Measurements from ENCODE around the gene IGF1R.

IGF1R gene

DNA sequence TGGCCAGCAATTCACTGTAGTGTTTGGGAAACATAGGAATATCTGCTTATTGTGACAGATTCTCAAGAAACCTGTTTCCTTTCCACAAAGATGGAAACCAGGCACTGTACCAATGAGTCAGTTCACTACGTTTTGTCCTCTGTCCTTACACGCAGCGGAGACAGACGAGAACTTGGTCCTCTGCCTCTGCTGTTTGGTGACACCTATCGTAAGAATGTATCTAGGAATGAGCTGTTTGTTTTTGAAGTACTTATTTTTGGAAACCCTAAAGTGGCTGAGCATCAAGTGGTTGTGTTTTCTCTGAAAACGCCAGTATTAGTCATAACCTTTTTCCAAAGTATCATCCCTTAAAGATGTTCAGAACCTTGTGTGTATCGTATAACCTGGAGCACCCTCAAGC lies 266.3 kb downstream of the IGF1R start:
- DNase-seq (ENCODE audit: low spot score) = no peak

GRCh38 chr15:98916826-98917225 lies 268.5 kb downstream of the IGF1R start:
- DNase-seq (ENCODE audit: low spot score) = no peak

DNA sequence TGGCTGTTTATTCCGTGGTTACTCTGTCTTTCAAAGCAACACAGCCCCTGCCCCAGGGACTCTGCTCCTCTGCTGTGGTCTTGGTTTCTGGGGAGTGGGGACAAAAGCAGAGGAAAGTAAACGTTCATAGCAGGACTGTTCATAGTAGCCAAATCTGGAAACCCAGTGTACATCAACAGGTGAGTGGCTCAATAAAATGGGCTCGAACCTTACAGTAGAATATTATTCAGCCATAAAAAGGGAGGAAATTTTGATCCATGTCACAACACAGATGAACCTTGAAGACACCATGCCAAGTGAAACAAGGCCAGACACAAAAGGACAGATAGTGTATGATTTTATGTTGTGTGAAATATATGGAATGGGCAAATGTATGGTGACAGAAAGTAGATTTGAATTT lies 269.1 kb downstream of the IGF1R start:
- DNase-seq (ENCODE audit: low spot score) = no peak

DNA sequence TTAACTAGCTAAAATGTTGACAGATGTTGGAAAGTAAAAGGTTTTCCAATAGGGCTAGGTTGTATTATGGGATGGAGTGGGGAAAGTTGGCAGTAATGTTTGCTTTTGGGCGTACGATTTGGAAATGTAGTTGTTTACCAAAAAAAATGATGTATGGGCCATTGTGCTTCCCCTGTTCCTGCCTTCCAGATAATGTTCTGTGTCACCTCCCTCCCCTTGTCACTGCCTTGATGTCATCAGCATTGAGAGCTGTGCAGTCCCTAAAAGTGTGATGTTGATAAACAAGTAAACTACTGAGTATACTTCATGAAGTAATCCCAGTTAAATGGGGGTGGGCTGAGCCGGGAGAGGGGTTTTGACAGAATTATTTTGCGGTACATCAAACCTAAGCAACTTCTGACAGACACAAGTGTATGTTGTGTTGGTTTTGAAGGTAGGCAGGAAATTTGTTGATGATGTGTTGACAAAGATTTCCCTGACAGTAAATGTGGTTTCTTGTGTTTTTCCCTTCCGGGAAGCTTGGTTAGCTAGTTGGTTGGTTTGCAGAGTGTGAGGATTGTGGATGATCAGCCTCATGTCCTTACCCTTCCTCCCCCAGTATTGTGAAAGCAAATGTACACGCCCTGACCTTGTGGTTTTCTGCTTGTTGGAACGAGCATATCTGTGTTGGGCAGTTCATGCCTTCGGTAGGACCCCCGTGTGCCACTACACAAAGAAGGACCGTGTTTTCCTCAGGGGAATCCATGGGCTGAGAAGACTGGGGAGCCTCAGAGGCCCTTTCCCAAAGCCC lies 271.9 kb downstream of the IGF1R start:
- no peak for DNase-seq (ENCODE audit: low spot score)

DNA sequence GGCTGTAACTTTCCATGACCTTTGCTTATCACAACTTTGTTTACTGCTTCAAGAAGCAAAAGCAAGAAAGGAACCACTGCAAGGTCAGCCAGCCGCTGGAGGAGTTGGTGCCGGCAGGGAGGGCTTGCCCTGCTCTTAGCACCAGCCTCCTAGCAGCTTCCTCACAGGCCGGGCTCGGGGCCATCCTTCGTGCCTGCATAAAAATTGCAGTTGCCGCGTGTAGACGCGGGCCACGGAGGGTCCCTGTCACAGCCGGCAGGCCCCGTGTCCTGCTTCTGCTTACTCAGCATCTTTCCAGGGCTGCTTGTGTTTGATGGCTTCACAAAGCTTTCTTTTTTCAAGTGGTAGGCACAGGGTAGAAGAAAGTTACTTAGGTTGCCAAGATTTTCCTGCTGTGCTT lies 274.8 kb downstream of the IGF1R start:
- no peak for DNase-seq (ENCODE audit: low spot score)

DNA sequence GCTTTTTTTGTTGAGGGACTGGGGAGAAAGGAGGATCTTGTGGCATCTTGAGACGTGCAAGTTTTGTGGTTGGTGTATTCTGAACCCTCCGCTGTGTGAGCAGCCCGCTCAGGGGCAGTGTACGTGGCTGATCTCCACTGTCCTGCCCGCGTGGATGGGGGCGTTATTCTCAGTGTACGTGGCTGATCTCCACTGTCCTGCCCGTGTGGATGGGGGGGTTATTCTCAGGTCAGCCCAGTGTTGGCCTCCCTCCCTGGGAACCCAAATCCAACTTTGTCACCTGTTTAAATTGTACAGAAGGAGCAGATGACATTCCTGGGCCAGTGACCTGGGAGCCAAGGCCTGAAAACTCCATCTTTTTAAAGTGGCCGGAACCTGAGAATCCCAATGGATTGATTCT lies 275.2 kb downstream of the IGF1R start:
- no peak for DNase-seq (ENCODE audit: low spot score)

GRCh38 chr15:98924401-98925049 lies 276.2 kb downstream of the IGF1R start:
- no peak for DNase-seq (ENCODE audit: low spot score)

DNA sequence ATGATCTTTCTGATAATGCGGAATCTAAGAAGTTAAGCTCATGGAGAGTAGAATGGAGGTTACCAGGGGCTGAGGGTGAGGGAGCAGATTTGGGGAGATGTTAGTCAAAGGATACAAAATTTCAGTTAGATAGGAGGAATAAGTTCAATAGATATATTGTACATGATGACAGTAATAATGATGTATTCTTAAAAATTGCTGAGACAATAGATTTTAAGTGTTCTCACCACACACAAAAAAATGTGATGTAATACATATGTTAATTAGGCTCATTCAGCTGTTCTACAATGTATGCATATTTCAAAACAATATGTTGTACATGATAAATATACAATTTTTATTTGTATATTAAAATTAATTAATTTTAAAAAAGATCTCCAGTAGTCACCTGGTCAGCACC lies 277.9 kb downstream of the IGF1R start:
- DNase-seq (ENCODE audit: low spot score) = no peak

DNA sequence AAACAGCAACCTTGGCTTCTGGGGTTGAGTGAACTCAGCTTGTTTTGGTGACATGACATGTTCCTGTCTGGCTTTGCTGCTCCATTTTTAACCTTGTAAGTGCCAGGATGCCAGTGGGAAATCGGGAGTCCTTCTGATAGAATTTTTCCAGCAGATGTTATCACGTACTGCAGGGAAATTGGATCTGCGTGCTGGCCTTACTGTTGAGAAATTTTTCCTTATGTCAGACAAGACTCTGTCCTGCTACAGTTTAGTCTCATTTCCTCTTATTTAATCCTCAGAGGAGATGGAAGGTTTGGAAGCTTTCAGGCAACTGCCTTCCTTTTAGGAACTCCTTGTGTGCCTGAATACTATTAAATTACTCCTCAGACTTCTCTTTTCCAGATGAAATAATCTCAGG lies 278.7 kb downstream of the IGF1R start:
- no peak for DNase-seq (ENCODE audit: low spot score)

- DNase-seq (ENCODE audit: low spot score) = no peak
Measured at GRCh38 chr15:98927996-98928395, 279.7 kb downstream of the IGF1R start.

DNA sequence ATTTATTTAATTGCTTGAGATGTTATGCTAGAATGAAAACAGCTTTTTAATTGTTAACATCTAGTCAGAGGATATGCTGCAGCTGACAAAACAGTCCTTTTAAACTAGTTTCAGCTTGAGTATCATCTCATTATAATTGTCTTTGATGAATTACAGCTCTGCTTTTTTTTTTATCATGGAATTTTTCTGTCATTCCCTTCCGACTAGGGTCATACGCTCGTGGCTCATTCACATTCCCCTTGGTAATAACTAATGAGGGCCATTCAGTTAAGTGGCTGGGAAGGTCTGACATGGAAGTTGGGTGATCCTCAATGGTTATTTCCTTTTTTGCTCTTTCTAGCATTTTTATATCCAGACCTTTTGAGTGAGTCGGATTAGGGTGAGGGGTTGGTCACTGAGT lies 282.2 kb downstream of the IGF1R start:
- DNase-seq (ENCODE audit: low spot score) = no peak

- DNase-seq (ENCODE audit: low spot score) = no peak
Measured at GRCh38 chr15:98931004-98931403, 282.7 kb downstream of the IGF1R start.

DNA sequence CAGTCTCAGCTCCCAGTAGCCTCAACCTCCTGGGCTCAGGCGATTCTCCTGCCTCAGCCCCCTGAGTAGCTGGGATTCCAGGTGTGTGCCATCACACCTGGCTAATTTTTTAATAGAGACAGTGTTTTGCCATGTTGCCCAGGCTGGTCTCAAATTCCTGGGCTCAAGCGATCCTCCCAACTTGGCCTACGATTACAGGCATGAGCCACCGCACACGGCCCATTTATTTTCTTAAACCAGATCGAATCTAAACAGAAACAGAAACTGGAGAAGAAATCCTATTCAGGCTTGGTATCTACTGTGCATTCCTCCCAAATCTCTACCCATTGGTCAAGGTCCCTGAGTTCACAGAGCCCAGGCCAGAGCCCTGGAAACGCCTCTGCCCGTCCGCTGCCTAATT lies 285.1 kb downstream of the IGF1R start:
- DNase-seq (ENCODE audit: low spot score) = no peak

GRCh38 chr15:98935736-98936135 lies 287.4 kb downstream of the IGF1R start:
- no peak for DNase-seq (ENCODE audit: low spot score)

DNA sequence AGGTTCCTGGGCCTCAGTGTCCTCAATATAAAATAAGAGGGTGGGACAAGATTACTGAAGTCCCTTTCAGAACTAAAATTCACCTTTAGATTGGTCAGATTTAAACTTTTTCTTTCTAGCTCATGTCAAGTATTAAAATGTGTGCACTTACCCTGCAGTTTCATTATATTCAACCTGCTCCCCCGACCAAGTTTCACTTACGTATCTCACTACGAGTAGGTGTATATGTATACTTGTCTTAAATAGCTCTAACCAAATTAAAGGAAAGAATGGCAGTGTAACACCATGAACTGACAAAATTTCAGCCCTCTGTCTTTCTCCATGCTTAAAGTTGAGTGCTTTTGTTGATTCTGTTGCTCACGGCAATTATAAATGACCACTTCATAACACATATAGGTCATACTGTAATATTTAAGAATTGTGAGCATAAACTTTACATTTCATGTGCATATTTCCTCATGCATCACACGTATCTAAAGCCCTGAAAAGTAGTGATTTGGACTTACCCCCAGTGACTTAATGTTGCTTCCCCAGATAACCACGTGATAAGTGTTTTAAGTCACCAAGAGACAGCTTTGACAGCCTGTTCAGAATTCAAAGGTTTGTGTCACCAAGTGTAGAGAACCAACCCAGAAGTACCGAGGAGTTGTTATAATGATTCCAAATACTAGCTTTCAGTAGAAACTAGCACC lies 289.2 kb downstream of the IGF1R start:
- no peak for DNase-seq (ENCODE audit: low spot score)

- DNase-seq (ENCODE audit: low spot score) = no peak
Measured at GRCh38 chr15:98938105-98938417, 289.7 kb downstream of the IGF1R start.

DNA sequence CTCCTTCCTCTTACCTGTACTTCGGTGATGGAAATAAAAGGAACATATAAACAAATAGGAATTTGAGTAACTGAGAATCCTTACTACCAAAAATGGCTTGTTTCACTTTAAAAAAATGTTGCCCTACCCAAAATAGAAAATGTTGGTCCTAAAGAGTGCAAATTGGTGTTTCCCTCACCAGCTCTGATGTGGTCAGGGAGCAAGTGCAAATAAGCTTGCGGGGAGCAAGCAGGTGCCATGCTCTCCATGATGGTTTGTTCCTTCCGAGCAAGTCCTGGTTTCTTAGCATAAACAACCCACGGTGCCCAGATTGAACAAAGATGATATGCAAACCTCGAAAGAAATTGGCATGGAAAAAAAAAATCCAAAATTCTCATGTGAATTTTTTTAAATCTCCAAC lies 290.5 kb downstream of the IGF1R start:
- DNase-seq (ENCODE audit: low spot score) = no peak

GRCh38 chr15:98939311-98940080 lies 291.2 kb downstream of the IGF1R start:
- DNase-seq (ENCODE audit: low spot score) = no peak

DNA sequence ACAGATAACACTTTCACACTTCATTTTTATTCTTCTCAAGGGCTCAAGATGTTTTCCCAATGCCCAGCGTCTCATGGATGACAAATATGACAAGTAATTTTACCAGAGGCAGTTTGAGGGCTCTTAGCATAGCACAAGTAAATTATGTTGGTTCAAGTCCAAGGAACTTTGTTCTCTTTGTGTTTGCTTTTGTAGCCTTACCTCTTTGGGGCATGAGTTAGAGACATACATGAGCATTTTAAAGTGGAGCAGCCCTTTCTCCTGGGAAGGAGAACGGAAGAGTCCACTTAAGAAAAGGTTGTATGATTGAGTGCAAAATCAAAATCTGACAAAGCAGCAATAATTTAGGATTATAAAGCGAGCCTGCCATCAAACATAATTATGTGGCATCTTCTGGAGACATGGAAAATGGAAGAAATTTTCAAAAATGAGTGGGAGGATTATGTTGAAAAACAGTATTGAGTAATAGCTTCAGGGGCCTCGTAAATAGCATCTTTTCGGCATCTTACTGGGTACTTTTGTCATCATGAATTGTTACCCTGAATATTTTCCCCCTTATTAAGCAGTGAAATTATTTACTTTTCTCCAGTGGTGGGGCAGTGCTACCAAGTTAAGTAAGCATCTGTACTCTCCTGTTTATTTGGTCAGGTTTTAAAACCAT lies 293.4 kb downstream of the IGF1R start:
- no peak for DNase-seq (ENCODE audit: low spot score)

- no peak for DNase-seq (ENCODE audit: low spot score)
Measured at GRCh38 chr15:98942431-98942830, 294.1 kb downstream of the IGF1R start.

DNA sequence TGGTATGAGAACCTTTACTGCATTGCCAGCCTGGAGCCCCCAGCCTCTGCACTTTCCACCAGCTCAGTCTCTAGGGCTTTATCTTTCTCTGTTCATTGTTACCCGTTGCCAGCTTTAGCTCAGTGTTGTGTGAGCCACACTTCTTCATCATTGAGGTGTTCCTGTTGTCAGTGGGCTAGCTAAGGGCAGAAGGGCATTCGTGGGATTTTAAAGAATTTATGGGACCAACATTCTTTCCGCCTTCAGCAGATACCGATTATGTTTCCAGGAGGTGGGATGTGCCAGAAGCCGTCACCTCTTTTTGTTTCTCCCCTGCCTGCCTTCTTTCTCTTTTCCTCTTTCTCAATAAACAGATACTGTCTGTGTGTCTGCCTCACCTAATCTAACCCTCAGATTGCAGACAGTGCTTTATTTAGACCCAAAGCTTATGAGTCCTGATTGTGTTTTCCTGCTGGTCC lies 294.7 kb downstream of the IGF1R start:
- no peak for DNase-seq (ENCODE audit: low spot score)

DNA sequence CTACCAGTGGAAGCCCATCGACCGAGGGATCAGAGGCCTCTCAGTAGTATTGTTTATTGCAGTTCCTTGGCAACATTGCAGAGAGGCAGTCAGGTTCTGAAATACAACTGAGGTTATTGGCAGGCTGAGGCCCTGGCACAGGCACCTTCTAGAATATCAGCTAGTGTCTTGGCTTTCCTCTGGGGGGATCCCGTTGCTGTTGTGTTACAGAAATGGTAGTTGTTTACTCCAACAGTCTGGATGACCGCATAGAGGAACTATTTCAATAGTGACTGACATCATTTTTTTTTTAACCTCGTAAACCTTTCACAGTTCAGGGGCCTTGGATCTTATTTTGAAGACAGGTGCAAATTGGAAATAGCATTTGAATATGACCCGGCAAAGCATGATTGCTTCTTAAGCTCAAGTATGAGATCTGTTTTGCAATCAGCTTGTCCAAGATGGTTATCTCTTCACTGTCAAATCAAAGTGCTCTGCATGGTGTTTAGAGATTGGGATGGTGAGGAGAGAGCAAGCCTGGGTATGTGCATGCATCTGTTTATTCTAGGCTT lies 295.3 kb downstream of the IGF1R start:
- DNase-seq (ENCODE audit: low spot score) = no peak

Data from D341Med (cell line).